Ovary (tissue), 9 donors: ENCODE results near the gene PTN. TPM values are rescaled to one million over a fixed set of nuclear protein-coding genes. Genes with fewer than 3 reads are reported as not detected.

Source experiments
- DNase-seq, 5 donors: peaks; one replicate each; pipeline ENCODE4 v3.0.0-alpha.2; 2019 to 2020
- H3K27ac ChIP-seq, 2 donors: fragments of 200-600 bp; one replicate each; pipeline versions ENCODE4 v1.5.1 to v1.8.0; 2019 to 2022
- H3K27me3 ChIP-seq: fragments of 200-600 bp; one replicate; pipeline ENCODE4 v1.8.0; 2022
- H3K36me3 ChIP-seq: fragments of 200-600 bp; sonication (generic); one replicate; pipeline ENCODE4 v1.5.1; 2019
- H3K4me1 ChIP-seq: one replicate; pipeline ENCODE4 v1.8.1; 2013; ENCODE audit warnings: mild to moderate bottlenecking, moderate library complexity; ENCODE audit not compliant: insufficient read depth
- H3K4me3 ChIP-seq: fragments of 200-600 bp; sonication (generic); one replicate; pipeline ENCODE4 v1.5.1; 2017
- H3K9me3 ChIP-seq, 2 donors: fragments of 200-600 bp in 1 of 2; sonication (generic) in 1 of 2; one replicate each; pipeline versions ENCODE4 v1.5.1 to v1.8.1; 2013 to 2019; ENCODE audit warnings: mild to moderate bottlenecking in 1 of 2, moderate library complexity in 1 of 2
- EP300 ChIP-seq: sonication (generic); formaldehyde crosslinking; IDR thresholded peaks from one replicate; pipeline ENCODE4 v1.6.1; 2017; ENCODE audit warnings: antibody characterized with exemption
- POLR2A ChIP-seq: fragments of 450-650 bp; IDR thresholded peaks from one replicate; pipeline ENCODE4 v1.6.1; 2017; ENCODE audit warnings: antibody characterized with exemption, mild to moderate bottlenecking, moderate library complexity
- WGBS, 3 donors: extraction: QIAGEN DNeasy Blood & Tissue Kit in 1 of 3; methylation state at CpG; one replicate each; pipeline versions ENCODE4 v1.1.5 to v1.1.7; 2013 to 2017; 5-methylcytosine and 5-hydroxymethylcytosine counted together
- intact Hi-C, 4 donors: fragments of 100-400 bp; cut with DNase I; formaldehyde crosslinking; loops; one replicate each; pipeline versions ENCODE4 v1.11.0 to v1.15.1; 2022 to 2023
- polyA plus RNA-seq, 2 donors: library from polyadenylated mRNA; stranded (reverse); fragments of 200-250 nt in 1 of 2; fragments of 350-450 nt in 1 of 2; fragmentation: Illumina TruSeq in 1 of 2; extraction: RNeasy Lipid Tissue Mini Kit (QIAGEN cat#74804) in 1 of 2; gene quantifications; one replicate each; pipeline ENCODE4 v1.2.3, GENCODE V29; 2013 to 2014
- total RNA-seq, 7 donors: library from RNA; depleted of rRNA in 2 of 7; stranded (reverse); fragments of >200 nt in 2 of 7; fragmentation: NEBNext Ultra II Directional in 3 of 7; extraction: Animal tissue kit (Norgen Biotek cat#: 25700) in 3 of 7; gene quantifications; one replicate each; pipeline versions ENCODE4 v1.1.0 to v1.2.4, GENCODE V29; 2016 to 2023
- TF ChIP-seq, protein P1 (sequence below), 3 donors: fragments of 450-650 bp in 2 of 3; fragments of 200-600 bp in 1 of 3; IDR thresholded peaks; one replicate each; pipeline versions ENCODE4 v1.5.1 to v1.8.0; 2016 to 2022; ENCODE audit warnings: antibody characterized with exemption in 3 of 3, mild to moderate bottlenecking in 1 of 3
- donor health status: DM: no; HTN: no; CAD: no; lungs with moderate emphysema.
- donor health status: DM: no; HTN: no; CAD: no.
- donor health status: Bipolar disorder and iron deficiency.
- donor health status: DM: yes; HTN: yes; CAD: no.
- donor health status: DM: no; HTN: no; CAD: no.
- donor health status: DM: yes; HTN: yes; CAD: no.

PTN gene
- total and polyA plus RNA-seq, 9 donors, result 2.1 to 20.0 (median 4.3) TPM

DNA sequence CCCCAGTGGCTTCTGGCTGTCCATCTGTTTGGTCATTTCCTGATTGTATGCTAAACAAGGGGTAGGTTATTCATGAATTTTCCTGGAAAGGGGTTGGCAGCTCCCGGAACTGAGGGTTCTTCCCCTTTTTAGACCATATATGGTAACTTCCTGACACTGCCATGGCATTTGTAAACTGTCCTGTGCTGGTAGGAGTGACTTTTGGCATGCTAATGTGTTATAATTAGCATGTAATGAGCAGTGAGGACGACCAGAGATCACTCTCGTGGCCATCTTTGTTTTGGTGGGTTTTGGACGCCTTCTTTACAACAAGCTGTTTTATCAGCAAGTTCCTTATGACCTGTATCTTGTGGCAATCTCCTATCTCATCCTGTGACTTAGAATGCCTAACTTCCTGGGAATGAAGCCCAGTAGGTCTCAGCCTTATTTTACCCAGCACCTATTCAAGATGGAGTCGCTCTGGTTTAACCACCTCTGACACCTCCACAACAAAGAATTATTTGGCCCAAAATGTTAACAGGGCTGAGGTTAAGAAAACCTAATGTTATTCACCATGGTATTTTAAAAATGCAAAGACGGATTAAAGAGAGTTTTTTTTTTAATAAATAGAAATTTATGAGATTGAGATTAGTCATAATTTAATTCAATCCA lies 2.4 kb upstream of the PTN start:
- no peaks in the 10 kb centered on the region for H3K36me3 ChIP-seq
- H3K27ac ChIP-seq, result no peak overlapping the region
- no peaks in the 10 kb centered on the region for H3K9me3 ChIP-seq
- intact Hi-C loops, result no loop called here
- H3K4me1 ChIP-seq, result no peaks in the 10 kb centered on the region
- H3K4me3 ChIP-seq, result no peak overlapping the region
- WGBS, 3 donors, result 73 to 79% (median 74%) methylated on average over 6 of the region's 6 CpGs
- DNase-seq, result no peak
- TF ChIP-seq, protein P1, sequence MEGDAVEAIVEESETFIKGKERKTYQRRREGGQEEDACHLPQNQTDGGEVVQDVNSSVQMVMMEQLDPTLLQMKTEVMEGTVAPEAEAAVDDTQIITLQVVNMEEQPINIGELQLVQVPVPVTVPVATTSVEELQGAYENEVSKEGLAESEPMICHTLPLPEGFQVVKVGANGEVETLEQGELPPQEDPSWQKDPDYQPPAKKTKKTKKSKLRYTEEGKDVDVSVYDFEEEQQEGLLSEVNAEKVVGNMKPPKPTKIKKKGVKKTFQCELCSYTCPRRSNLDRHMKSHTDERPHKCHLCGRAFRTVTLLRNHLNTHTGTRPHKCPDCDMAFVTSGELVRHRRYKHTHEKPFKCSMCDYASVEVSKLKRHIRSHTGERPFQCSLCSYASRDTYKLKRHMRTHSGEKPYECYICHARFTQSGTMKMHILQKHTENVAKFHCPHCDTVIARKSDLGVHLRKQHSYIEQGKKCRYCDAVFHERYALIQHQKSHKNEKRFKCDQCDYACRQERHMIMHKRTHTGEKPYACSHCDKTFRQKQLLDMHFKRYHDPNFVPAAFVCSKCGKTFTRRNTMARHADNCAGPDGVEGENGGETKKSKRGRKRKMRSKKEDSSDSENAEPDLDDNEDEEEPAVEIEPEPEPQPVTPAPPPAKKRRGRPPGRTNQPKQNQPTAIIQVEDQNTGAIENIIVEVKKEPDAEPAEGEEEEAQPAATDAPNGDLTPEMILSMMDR (IDR thresholded peaks at IDR 0.05), result no peak
- TF ChIP-seq POLR2A, result no peak
- no peaks in the 10 kb centered on the region for H3K27me3 ChIP-seq

DNA sequence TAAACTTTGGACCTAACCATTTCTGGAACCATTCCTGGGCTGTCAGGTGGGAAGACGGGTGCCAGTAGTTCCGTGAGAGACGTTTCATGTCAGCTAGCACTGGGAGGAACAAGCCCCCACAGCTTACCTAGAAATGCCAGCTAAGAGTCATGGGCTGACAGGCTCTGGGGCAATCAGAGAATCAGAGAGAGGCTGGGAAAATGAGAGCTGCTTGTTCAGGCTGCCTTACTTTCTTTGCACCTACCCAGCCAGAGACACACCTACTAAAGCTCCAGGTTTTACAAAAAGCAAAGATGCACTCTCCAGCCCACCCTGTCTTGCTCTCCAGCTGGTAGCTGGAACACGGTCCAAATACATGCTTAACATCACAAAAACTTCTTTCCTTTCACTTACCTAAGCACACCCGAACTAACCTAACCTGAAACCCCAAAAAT lies 688 bp downstream of the PTN start:
- 6 to 10% (median 6%) methylated on average over 5 of the region's 5 CpGs for WGBS, 3 donors
- TF ChIP-seq EP300 (no peak), POLR2A (no peak)
- TF ChIP-seq, protein P1 (IDR thresholded peaks at IDR 0.05), result no peak
- Histone ChIP-seq H3K36me3 (no peaks in the 10 kb centered on the region), H3K27me3 (no peaks in the 10 kb centered on the region), H3K9me3 (no peaks in the 10 kb centered on the region), H3K27ac (no peak overlapping the region), H3K4me3 (peak overlapping the region; percentile 34), H3K4me1 (no peaks in the 10 kb centered on the region)
- intact Hi-C loops, result no loop called here
- no peak for DNase-seq

DNA sequence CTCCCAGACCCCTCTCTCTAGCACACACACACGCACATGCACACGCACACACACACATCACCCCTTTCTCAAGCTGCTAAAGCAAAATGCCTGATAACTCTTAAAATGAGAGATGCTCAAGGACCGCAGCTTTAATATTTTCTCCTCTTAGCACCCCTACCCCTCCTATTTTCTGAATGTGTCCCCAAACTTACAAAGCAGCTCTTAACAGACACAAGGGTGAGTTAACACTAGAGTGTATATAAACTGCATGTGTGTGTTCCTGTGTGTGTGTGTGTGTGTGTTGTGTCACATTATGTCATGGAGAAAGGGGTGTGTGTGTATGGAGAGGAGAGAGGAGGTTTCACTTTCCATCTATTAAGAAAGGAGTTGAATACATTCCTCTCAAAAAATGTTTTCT lies 1.3 kb downstream of the PTN start:
- no peak overlapping the region for H3K27ac ChIP-seq
- H3K4me3 ChIP-seq, result no peak overlapping the region
- TF ChIP-seq POLR2A, result no peak
- TF ChIP-seq, protein P1 (IDR thresholded peaks at IDR 0.05), result no peak
- no peak for TF ChIP-seq EP300

GRCh38 chr7:137337902-137338301 lies 5.6 kb downstream of the PTN start:
- H3K36me3 ChIP-seq, result no peaks in the 10 kb centered on the region
- 81 to 82% (median 81%) methylated on average over 2 of the region's 2 CpGs for WGBS, 3 donors
- H3K27ac ChIP-seq, result no peak overlapping the region
- H3K4me3 ChIP-seq, result no peak overlapping the region
- no peaks in the 10 kb centered on the region for H3K9me3 ChIP-seq
- intact Hi-C loops, result no loop called here
- H3K27me3 ChIP-seq, result no peaks in the 10 kb centered on the region
- TF ChIP-seq, protein P1 (IDR thresholded peaks at IDR 0.05), result no peak
- TF ChIP-seq POLR2A (no peak), EP300 (no peak)
- H3K4me1 ChIP-seq, result no peaks in the 10 kb centered on the region
- DNase-seq, result no peak

More for the DNA sequence above, 1.3 kb downstream of the PTN start:
- DNase-seq, result no peak
- WGBS, 3 donors, result 39 to 51% (median 46%) methylated on average over 3 of the region's 3 CpGs
- H3K4me1 ChIP-seq, result no peaks in the 10 kb centered on the region
- H3K36me3 ChIP-seq, result no peaks in the 10 kb centered on the region
- intact Hi-C loops, result no loop called here
- H3K9me3 ChIP-seq, result no peaks in the 10 kb centered on the region
- no peaks in the 10 kb centered on the region for H3K27me3 ChIP-seq
